ENCODE results near the gene ADM2.
A peak's percentile ranks its signal among the peaks of the same experiment; 100 is the strongest.

Gene ADM2

DNA sequence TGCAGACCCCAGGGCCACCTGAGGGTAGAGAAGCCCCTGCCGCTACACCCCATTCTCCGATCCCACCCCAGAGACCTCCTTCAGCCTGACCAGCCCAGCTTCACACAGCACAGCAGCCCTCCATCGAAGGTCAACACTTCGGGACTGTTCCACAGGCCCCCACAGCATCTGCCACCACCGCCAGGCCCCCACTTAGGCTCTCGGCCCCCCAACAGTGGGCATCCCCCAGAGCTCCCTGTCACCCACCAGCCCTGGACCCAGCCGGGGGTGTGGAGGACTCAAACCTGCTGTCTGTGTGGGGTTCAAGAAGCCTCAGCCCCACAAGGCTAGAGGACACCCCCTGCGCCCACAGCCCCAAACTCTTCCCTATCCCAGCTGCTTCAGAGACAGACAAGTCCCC, 12.7 kb upstream of the ADM2 start:
- H2AFZ ChIP-seq (ENCODE audit: low read length): no peak overlapping the region
- no peak overlapping the region for H3K4me2 ChIP-seq (ENCODE audit: low read depth, low read length)
- H3F3A ChIP-seq (ENCODE audit: insufficient read depth, low read length): peaks cover 23% of the 10 kb centered on the region
- peaks cover 64% of the 10 kb centered on the region for H3K79me2 ChIP-seq (ENCODE audit: low read length)
- H3K27ac ChIP-seq (ENCODE audit: low read length): peak overlapping the region; percentile 88
- H3K9me2 ChIP-seq (replicated peaks; ENCODE audit: insufficient read depth, low read length): no peaks in the 10 kb centered on the region
- H3K4me3 ChIP-seq (ENCODE audit: low read length): no peak overlapping the region
- no peak for DNase-seq
- H3K9ac ChIP-seq (ENCODE audit: low read length): no peak overlapping the region
- peaks cover 47% of the 10 kb centered on the region for H3K4me1 ChIP-seq (ENCODE audit: low read length)
- H4K20me1 ChIP-seq (ENCODE audit: insufficient read depth, low read length): peaks cover 3% of the 10 kb centered on the region; the same call in 1 of the 2 replicates
- no peaks in the 10 kb centered on the region for H3K9me3 ChIP-seq (replicated peaks; ENCODE audit: insufficient read depth, low read length)
- no peaks in the 10 kb centered on the region for H3K27me3 ChIP-seq (replicated peaks; ENCODE audit: insufficient read depth, low read length)
- no peaks in the 10 kb centered on the region for H3K36me3 ChIP-seq (replicated peaks; ENCODE audit: insufficient read depth, low read length)
- no peak for TF ChIP-seq EZH2 (optimal IDR thresholded peaks at IDR 0.05; ENCODE audit: low read depth, low read length)
- no peak for TF ChIP-seq EZH2phosphoT487 (IDR thresholded peaks at IDR 0.05; ENCODE audit: low read length)
- TF ChIP-seq, protein P1, sequence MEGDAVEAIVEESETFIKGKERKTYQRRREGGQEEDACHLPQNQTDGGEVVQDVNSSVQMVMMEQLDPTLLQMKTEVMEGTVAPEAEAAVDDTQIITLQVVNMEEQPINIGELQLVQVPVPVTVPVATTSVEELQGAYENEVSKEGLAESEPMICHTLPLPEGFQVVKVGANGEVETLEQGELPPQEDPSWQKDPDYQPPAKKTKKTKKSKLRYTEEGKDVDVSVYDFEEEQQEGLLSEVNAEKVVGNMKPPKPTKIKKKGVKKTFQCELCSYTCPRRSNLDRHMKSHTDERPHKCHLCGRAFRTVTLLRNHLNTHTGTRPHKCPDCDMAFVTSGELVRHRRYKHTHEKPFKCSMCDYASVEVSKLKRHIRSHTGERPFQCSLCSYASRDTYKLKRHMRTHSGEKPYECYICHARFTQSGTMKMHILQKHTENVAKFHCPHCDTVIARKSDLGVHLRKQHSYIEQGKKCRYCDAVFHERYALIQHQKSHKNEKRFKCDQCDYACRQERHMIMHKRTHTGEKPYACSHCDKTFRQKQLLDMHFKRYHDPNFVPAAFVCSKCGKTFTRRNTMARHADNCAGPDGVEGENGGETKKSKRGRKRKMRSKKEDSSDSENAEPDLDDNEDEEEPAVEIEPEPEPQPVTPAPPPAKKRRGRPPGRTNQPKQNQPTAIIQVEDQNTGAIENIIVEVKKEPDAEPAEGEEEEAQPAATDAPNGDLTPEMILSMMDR (IDR thresholded peaks at IDR 0.05; ENCODE audit: low read length): no peak

DNA sequence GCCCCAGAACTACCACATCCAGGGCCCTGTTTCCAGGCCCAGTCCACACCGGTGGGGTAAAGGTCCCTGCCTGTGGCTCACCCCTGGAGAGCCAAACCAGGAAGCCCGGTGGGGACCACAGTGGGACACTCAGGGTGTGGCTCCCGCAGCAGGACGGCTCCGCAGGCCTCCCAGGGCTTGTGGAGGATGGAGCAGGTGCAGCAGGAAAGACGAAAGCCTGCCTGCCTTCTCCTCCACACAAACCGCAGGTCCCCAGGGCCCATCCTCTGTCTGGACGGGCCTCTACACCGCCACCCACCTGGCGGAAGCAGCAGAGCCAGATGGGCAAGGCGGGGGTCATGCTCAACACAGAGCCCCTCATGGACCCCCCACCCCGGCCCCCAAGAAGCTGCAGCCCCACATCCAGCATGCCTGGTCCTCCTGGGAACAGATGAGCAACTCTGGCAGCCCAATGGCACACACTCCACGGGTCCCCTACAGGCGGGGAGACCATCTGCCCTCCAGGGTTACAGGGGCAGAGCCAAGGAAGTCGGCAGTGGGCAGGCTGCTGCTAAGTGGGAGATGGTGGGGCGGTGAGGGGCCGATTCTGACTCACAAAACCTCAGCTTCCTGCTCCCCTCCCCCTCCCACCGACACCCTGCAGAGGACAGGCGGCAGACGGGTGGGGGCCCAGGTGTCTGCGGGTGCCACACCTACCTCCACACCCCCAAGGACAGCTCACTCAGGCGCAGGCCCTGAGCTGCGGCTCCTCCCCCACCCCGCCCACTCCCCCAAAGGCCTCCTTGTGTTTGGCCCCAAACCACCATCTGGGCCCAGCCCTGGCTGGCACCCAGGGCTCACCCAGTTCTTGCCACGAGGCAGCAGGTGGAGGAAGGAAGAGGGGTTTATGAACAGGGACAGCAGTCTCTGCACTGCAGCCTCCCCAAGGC, 11.7 kb upstream of the ADM2 start:
- Histone ChIP-seq H4K20me1 (ENCODE audit: insufficient read depth, low read length) (peaks cover 4% of the 10 kb centered on the region; the same call in 1 of the 2 replicates), H3K79me2 (ENCODE audit: low read length) (peaks cover 74% of the 10 kb centered on the region), H3K9me3 (replicated peaks; ENCODE audit: insufficient read depth, low read length) (no peaks in the 10 kb centered on the region), H3K27ac (ENCODE audit: low read length) (peak overlapping the region; percentile 88), H3K4me2 (ENCODE audit: low read depth, low read length) (peak overlapping the region; percentile 78), H3K9ac (ENCODE audit: low read length) (peak overlapping the region; percentile 55), H3K9me2 (replicated peaks; ENCODE audit: insufficient read depth, low read length) (no peaks in the 10 kb centered on the region), H3K27me3 (replicated peaks; ENCODE audit: insufficient read depth, low read length) (no peaks in the 10 kb centered on the region), H3K36me3 (replicated peaks; ENCODE audit: insufficient read depth, low read length) (no peaks in the 10 kb centered on the region), H3K4me3 (ENCODE audit: low read length) (peak overlapping the region; percentile 39), H3F3A (ENCODE audit: insufficient read depth, low read length) (peaks cover 23% of the 10 kb centered on the region), H3K4me1 (ENCODE audit: low read length) (peaks cover 48% of the 10 kb centered on the region), H2AFZ (ENCODE audit: low read length) (no peak overlapping the region)
- TF ChIP-seq EZH2phosphoT487 (IDR thresholded peaks at IDR 0.05; ENCODE audit: low read length) (no peak), EZH2 (optimal IDR thresholded peaks at IDR 0.05; ENCODE audit: low read depth, low read length) (no peak)
- TF ChIP-seq, protein P1 (IDR thresholded peaks at IDR 0.05; ENCODE audit: low read length): no peak
- peak; percentile 93 for DNase-seq

DNA sequence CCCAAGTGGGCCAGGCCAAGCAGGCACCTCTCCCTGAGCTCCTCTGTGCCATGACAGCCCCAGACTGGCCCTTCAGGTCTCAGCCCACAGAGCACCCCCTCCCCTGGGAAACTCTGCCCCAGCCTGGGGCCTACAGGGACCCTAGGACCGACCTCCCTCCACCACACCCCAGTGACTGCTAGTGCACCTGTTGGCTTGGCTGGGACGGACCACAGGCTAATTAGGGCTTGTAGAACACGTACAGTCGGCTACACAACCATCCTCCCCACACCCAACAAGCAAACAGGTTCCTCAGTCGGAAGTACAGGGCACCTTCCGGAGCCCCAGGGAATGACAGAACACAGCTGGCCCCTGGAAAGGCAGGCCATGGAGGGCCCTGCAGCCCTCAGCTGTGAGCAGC, 10.9 kb upstream of the ADM2 start:
- H3K4me2 ChIP-seq (ENCODE audit: low read depth, low read length): peak overlapping the region; percentile 78
- H3K9ac ChIP-seq (ENCODE audit: low read length): peak overlapping the region; percentile 32
- H3F3A ChIP-seq (ENCODE audit: insufficient read depth, low read length): peaks cover 23% of the 10 kb centered on the region
- peaks cover 4% of the 10 kb centered on the region; the same call in 1 of the 2 replicates for H4K20me1 ChIP-seq (ENCODE audit: insufficient read depth, low read length)
- peaks cover 75% of the 10 kb centered on the region for H3K79me2 ChIP-seq (ENCODE audit: low read length)
- H3K4me3 ChIP-seq (ENCODE audit: low read length): peak overlapping the region; percentile 9
- peak overlapping the region; percentile 88 for H3K27ac ChIP-seq (ENCODE audit: low read length)
- TF ChIP-seq EZH2 (optimal IDR thresholded peaks at IDR 0.05; ENCODE audit: low read depth, low read length): no peak
- no peak for TF ChIP-seq EZH2phosphoT487 (IDR thresholded peaks at IDR 0.05; ENCODE audit: low read length)
- TF ChIP-seq, protein P1 (IDR thresholded peaks at IDR 0.05; ENCODE audit: low read length): no peak
- no peaks in the 10 kb centered on the region for H3K27me3 ChIP-seq (replicated peaks; ENCODE audit: insufficient read depth, low read length)
- H3K4me1 ChIP-seq (ENCODE audit: low read length): peaks cover 50% of the 10 kb centered on the region
- H2AFZ ChIP-seq (ENCODE audit: low read length): no peak overlapping the region
- H3K36me3 ChIP-seq (replicated peaks; ENCODE audit: insufficient read depth, low read length): no peaks in the 10 kb centered on the region
- H3K9me3 ChIP-seq (replicated peaks; ENCODE audit: insufficient read depth, low read length): no peaks in the 10 kb centered on the region
- no peaks in the 10 kb centered on the region for H3K9me2 ChIP-seq (replicated peaks; ENCODE audit: insufficient read depth, low read length)
- DNase-seq: peak; percentile 24
